KOPT-K1 (cell line): ENCODE measurements around the gene GLIPR1.

Experiments
- H3K27ac ChIP-seq: fragments of 200-600 bp; sonication (generic); 2 replicates; pipeline ENCODE4 v1.5.1; 2016; ENCODE audit warnings: antibody characterized with exemption, mild to moderate bottlenecking, low read depth, low read length; ENCODE audit not compliant: poor library complexity, severe bottlenecking
- H3K36me3 ChIP-seq: fragments of 200-600 bp; sonication (generic); 2 replicates; pipeline ENCODE4 v1.5.1; 2017; ENCODE audit warnings: antibody characterized with exemption, mild to moderate bottlenecking, low read length, moderate library complexity; ENCODE audit not compliant: insufficient read depth
- H3K9me3 ChIP-seq: fragments of 200-600 bp; sonication (generic); 2 replicates; pipeline ENCODE4 v1.5.1; 2017; ENCODE audit warnings: antibody characterized with exemption, low read length, mild to moderate bottlenecking; ENCODE audit not compliant: insufficient read depth, poor library complexity, severe bottlenecking

GLIPR1 gene

DNA sequence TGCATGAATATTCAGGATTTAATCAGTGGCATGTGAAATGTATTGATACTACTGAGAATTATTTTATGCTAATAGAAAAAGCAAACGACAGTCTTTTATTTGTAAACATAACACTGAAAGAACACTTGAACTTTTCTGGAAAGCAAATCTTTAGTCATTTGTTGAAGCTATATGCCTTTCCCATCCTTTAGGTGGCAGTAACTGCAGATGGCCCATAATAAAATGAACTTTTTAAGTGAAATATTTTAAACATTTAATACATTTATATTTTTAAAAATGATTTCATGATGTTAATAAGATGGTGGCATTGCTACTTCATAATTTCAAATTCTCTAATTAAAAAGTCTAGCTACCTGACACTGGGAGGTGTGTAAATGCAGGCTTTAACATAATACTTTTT lies 44.7 kb downstream of the GLIPR1 start:
- no peaks in the 10 kb centered on the region for H3K36me3 ChIP-seq
- H3K27ac ChIP-seq = no peak overlapping the region
- H3K9me3 ChIP-seq = no peaks in the 10 kb centered on the region

DNA sequence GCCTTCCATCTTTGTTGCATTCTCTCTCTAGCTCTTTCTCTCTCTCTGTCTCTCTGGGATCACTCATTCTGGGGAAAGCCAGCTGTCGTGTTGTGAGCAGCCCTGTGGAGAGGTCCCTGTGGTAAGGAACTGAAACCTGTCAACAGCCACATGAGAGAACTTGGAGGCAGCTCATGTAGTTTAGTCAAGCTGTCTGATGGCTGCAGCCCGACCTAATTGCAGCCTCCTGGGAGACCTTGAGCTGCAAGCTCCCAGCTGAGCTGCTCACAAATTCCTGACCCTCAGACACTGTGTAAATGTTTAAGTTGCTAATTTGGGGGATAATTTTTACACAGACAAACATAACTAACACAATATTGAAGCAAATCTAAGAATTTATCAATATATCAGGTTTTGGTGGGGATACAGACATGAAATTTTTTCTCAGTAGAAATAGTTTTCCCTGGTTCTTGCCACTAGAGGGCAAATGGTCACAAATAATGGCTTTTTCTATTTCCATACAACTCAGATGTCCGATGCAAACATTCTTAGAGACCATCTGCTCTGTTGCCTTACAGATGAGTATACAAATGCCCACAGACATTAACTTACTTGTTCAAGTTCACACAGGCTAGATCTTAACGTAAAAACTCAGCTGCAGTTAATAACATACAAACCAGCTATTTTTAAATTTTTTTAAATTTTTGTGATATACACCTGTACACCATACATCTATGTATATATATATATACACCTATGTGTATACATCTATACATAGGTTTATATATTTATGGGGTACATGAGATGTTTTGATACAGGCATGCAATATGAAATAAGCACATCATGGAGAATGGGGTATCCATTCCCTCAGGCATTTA lies 46.3 kb downstream of the GLIPR1 start:
- Histone ChIP-seq H3K36me3 (no peaks in the 10 kb centered on the region), H3K27ac (no peak overlapping the region), H3K9me3 (no peaks in the 10 kb centered on the region)

DNA sequence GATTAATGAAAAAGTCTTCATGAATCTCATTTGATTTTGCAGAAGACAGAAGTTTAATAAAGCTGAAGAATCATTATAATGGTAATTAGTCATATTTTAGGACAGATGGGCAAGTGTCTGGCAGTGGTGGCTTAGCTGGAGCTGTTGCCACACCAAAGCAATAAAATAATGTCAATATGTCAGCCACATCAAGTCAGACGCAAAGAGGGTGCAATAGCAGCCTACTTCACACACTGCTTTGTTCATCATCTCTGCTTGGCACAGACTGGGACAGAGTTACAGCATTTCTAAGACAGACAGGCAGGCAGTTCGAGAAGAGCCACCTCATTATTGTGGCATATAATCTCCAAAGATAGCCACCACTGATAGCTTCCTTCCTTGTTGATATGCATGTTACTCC lies 47.7 kb downstream of the GLIPR1 start:
- Histone ChIP-seq H3K27ac (no peak overlapping the region), H3K36me3 (no peaks in the 10 kb centered on the region), H3K9me3 (no peaks in the 10 kb centered on the region)

DNA sequence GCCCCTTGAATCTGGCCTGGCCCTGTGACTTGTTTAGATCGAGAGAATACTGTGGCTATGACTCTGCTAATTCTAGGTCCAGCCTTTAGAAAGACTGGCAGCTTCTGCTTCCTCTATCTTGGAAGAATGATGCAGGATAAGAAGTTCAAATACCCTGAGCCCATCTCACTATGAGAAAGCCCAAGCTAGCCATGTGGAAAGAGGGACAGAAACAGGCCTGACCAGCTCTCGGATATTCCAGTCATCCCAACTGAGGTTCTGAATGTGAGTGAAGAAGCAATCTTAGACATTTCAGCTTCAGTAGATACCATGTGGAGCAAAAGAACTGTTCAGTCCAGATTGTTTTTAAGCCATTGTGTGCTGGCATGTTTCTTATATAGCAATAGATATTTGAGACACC lies 48.1 kb downstream of the GLIPR1 start:
- Histone ChIP-seq H3K36me3 (no peaks in the 10 kb centered on the region), H3K27ac (no peak overlapping the region), H3K9me3 (no peaks in the 10 kb centered on the region)

DNA sequence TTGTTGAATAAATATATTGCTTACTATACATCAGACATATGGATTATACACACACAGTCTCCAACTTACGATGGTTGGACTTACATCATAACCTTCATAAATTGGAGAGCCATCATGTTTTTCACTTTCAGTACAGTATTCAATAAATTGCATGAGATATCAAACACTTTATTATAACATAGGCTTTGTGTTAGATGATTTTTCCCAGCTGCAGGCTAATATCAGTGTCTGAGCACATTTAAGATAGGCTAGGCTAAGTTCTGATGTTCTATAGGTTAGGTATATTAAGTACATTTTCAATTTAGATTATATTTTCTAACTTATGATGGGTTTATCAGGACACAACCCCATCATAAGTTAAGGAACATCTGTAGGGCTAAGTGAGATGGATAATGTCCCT lies 48.8 kb downstream of the GLIPR1 start:
- no peaks in the 10 kb centered on the region for H3K36me3 ChIP-seq
- no peak overlapping the region for H3K27ac ChIP-seq
- no peaks in the 10 kb centered on the region for H3K9me3 ChIP-seq

DNA sequence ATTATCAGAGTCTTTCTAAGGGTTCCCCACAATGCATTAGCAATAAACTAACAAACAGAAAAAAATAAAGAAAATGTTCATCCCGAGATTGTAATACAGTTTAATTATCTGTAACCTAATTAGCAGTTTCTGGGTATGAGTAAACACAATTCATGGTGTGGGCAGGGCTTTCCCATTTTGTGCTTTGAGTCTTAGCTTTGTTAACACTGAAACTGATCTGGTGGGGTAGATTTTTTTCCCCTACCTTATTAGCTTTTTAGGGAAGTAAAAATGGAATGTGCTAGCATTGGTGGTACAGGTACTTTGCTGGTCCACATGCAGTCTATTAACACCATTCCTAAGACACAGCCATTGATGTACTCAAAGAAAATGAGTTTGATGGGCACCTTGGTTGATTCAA lies 49.3 kb downstream of the GLIPR1 start:
- H3K27ac ChIP-seq = no peak overlapping the region
- H3K9me3 ChIP-seq = no peaks in the 10 kb centered on the region
- H3K36me3 ChIP-seq = no peaks in the 10 kb centered on the region

DNA sequence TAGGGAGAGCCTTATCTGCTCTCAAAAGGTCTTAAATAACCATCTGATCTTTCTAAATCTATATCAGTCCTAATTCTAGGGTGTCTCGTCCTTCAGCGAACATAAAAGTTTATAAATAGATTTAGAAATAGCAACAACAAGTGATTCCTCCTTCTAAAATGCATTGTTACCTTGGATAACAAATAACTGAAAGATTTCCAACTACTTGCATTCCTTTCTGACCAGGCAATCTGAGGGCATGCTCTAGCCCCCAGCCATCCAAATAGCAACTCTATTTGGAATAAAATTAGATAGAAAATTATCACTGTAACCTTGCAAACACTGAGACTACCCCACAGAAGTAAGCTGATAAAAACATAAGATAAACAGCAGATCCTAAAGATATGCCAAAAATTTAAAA lies 52.7 kb downstream of the GLIPR1 start:
- Histone ChIP-seq H3K27ac (no peak overlapping the region), H3K36me3 (no peaks in the 10 kb centered on the region), H3K9me3 (no peaks in the 10 kb centered on the region)

DNA sequence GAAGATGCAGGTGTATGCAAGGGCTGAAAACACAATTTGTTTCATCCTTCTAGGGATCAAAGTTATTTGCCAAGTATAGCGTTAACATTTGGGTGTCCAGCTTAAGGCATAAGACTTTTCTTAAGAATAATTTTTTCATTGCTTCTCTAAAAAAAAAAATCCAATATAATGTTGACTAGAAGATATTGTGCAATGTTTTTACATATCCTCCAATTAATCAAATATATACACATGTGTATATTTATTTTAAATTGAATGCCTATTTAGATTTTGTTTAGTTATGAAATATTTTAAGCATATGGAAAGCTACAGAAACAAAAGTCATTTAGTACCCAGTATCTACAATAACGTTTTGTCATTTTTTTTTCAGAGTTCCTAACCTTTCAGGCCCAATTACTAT lies 59.3 kb downstream of the GLIPR1 start:
- Histone ChIP-seq H3K27ac (no peak overlapping the region), H3K9me3 (no peaks in the 10 kb centered on the region), H3K36me3 (no peaks in the 10 kb centered on the region)

DNA sequence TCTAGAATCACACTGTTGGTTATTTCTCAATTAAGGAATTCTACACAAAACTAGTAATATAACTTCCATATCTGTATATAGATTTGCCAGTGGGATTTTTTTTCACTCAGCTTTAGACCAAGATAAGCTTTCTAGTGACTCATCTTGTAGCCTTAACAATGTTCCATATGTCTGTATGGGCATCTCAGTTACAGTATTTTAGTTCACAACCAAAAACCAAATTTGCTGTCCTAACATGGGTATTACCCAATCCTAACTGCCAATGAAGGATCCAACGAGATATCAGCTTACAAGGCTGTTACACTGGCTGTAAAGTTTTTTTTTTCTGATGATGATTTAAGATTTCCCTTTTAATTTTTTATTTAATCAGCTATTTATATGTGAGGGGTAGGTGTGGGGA lies 62.4 kb downstream of the GLIPR1 start:
- Histone ChIP-seq H3K36me3 (no peaks in the 10 kb centered on the region), H3K27ac (no peak overlapping the region), H3K9me3 (no peaks in the 10 kb centered on the region)

DNA sequence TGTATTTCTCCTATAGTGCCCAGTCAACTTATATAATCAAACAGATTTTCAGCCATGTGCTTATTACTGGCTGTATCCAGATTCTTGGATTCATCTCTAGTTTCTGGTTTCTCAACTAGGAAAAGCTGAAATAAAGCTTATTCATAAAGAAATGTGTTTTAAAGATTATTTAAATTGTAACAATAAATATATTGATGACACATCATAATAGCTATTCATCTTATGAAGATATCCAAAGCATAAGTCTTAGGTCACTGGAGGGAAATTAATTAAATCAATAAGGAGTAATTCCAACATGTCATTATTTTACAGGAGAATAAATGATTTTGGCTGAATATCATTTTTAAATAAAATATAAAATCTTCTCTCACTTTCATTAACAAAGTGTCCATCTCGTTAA lies 63.0 kb downstream of the GLIPR1 start:
- Histone ChIP-seq H3K36me3 (no peaks in the 10 kb centered on the region), H3K27ac (no peak overlapping the region), H3K9me3 (no peaks in the 10 kb centered on the region)

DNA sequence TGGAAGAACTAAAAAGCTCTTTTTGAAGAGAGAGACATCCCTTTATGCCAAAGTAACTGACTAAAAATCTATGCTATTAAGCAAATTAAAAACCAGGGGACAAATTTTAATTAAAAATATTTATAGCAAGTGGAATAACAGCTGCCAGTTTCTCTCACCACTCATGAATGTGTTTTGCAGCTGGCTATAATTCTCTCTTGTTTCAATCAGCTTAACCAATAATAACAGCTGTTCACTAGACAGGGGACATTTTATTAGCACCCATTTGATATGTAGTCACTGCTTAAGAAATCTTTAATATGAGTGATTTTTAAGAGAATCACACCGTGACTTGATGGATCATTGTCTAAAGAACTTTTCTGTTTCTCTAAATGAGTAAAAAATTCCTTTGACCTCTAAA lies 65.1 kb downstream of the GLIPR1 start:
- no peak overlapping the region for H3K27ac ChIP-seq

DNA sequence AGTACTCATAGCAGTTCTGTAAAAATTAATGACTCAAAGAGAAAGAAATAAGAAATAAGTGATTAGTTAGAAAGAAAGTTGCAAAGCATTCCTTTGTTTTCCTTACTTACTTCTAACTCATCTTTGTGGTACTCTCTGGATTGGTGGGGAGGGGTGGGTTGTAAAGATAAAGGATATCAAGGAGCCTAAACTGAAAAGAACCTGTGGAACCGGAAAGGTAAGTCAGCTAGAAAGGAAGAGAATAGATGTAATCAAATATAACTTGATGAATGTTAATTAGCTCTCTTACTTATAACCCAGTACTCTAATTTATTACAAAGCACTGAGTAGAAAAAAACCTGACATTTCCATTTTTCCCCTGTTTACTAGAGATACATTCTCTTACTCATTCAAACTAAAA lies 68.3 kb downstream of the GLIPR1 start:
- no peaks in the 10 kb centered on the region for H3K9me3 ChIP-seq
- no peaks in the 10 kb centered on the region for H3K36me3 ChIP-seq
- no peak overlapping the region for H3K27ac ChIP-seq

More for the DNA sequence above, 65.1 kb downstream of the GLIPR1 start:
- Histone ChIP-seq H3K9me3 (no peaks in the 10 kb centered on the region), H3K36me3 (no peaks in the 10 kb centered on the region)

DNA sequence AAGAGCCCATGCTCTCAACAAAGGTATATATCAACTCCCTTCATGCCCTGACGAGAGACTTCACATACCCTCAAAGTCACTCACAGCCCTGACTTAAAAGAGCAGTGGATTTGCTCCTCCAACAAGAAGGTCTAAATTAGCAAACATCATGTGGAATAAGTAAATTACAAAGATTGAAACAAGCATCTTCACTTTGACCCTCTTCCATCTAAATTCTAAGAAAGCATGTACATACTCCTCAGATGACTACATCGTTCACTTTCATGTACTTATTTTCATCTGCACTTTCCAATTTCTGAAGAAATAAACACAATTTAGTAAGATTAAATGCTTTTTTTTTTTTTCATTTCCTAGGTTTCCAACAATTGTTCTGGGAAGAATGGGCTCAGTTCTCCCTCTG lies 69.4 kb downstream of the GLIPR1 start:
- H3K9me3 ChIP-seq = no peaks in the 10 kb centered on the region
- no peaks in the 10 kb centered on the region for H3K36me3 ChIP-seq
- no peak overlapping the region for H3K27ac ChIP-seq

DNA sequence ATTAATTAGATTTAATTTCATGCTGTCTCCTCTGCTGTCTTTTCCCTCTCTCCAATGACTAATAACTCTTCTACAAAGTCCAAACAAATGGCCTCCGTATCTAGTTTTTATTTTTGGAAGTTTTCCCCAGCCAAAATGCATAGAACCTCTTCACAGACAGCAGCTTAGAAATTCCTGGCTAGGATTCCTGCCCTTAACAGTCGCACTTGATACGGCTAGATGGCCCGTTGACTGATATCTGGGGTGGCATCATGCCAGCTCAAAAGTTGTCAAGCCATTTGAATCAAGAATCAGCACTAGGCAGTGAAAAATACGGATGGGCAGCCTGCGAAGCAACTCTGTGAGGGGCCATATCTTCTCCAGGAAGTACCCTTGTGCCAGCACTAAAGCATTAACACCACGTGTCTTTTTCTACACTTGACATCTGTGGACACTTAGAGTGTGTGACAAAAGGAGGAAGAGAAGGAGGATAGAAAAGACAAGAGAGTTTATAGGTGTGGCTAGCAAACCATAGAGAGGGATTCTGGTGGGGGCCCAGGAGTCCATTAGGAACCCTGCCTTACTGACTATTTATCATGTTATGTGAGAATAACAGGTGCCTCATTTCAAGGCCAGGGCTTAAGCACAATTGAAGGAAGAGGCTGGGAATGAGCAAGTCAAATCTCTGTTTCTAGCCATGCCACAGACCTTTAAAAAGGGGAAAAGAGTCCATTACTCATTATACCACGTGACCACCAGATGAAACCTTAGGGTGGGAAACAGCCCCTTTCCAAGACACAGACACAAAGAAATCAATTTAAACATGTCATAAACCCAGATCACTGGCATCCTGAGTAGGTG lies 70.1 kb downstream of the GLIPR1 start:
- Histone ChIP-seq H3K9me3 (no peaks in the 10 kb centered on the region), H3K36me3 (no peaks in the 10 kb centered on the region), H3K27ac (no peak overlapping the region)

DNA sequence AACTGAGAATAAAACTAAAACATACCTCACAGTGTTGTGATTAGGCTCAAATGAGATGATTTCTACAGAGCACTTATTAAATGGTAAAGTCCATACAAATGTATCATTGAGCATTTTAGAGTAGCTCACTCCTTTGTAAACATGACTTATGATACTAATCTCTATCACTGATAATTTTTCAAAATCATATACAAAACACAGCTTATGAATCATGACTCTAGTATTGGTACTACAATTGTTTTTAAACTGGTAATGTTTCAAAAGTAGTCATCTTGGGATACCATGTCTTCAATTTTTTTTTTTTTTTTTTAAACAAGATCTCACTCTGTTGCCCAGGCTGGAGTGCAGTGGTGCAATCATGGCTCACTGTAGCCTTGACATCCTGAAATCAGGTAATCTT lies 70.9 kb downstream of the GLIPR1 start:
- Histone ChIP-seq H3K27ac (no peak overlapping the region), H3K36me3 (no peaks in the 10 kb centered on the region), H3K9me3 (no peaks in the 10 kb centered on the region)

DNA sequence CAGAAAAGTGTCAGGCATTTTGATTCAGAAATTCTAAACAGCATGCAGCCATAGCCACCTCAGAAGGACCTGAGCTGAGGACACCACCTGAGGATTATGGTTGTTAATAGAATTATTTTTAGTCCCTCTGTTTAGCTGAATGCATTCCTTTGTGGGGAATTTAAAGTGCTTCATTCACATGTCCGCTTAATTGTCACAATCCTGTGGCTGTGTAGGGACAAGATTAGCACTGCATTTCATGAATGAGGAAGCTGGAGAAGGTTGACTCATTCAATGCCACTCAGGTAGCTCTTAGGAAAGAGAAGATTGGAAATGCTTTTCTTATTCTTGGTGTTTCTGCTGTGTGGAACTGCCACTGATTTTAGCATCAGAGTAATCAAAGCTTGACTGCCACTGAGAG lies 72.8 kb downstream of the GLIPR1 start:
- no peaks in the 10 kb centered on the region for H3K36me3 ChIP-seq
- no peaks in the 10 kb centered on the region for H3K9me3 ChIP-seq
- H3K27ac ChIP-seq = no peak overlapping the region
